ENCODE results near the gene ENTPD1. TPM values are rescaled to one million over a fixed set of nuclear protein-coding genes. Genes with fewer than 3 reads are reported as not detected.

The ENTPD1 gene
- total RNA-seq, 1 donor from 2014 or later = 41.6 TPM

DNA sequence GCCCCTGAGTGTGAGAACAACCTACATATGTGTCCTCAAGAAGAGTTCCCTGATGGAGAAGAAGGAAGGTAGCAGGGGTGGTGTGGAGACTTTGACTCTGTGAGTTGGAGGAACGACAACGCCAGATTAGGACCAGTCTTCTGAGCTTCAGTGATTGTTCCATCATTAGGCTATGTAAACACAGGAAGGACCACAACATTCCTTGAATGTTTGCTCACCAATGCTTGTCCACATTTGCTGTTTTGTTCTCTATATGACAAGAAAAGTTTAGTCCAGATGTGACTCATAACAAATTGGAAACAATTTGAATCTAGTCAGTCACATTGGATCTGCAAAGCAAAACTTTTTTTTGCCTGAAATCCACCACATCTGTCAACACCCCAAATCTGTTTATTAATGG lies 62.7 kb downstream of the ENTPD1 start:
- intact Hi-C loops (cut with DNase I) = loop anchor here (10.0 kb wide), 1 partner anchor 64 kb away; the partner anchor contains the start of gene ENTPD1
- DNase-seq (ENCODE audit: low spot score in 2 of 2) = no peak
- Histone ChIP-seq H3K4me3 (no peak overlapping the region), H3K9me3 (no peaks in the 10 kb centered on the region), H3K4me1 (peaks cover 0 to 3% of the 10 kb centered on the region in 2 donors), H3K27ac (no peak overlapping the region), H3K27me3 (no peaks in the 10 kb centered on the region), H3K36me3 (no peaks in the 10 kb centered on the region)
- TF ChIP-seq, protein P1, sequence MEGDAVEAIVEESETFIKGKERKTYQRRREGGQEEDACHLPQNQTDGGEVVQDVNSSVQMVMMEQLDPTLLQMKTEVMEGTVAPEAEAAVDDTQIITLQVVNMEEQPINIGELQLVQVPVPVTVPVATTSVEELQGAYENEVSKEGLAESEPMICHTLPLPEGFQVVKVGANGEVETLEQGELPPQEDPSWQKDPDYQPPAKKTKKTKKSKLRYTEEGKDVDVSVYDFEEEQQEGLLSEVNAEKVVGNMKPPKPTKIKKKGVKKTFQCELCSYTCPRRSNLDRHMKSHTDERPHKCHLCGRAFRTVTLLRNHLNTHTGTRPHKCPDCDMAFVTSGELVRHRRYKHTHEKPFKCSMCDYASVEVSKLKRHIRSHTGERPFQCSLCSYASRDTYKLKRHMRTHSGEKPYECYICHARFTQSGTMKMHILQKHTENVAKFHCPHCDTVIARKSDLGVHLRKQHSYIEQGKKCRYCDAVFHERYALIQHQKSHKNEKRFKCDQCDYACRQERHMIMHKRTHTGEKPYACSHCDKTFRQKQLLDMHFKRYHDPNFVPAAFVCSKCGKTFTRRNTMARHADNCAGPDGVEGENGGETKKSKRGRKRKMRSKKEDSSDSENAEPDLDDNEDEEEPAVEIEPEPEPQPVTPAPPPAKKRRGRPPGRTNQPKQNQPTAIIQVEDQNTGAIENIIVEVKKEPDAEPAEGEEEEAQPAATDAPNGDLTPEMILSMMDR (IDR thresholded peaks at IDR 0.05) = no peak

DNA sequence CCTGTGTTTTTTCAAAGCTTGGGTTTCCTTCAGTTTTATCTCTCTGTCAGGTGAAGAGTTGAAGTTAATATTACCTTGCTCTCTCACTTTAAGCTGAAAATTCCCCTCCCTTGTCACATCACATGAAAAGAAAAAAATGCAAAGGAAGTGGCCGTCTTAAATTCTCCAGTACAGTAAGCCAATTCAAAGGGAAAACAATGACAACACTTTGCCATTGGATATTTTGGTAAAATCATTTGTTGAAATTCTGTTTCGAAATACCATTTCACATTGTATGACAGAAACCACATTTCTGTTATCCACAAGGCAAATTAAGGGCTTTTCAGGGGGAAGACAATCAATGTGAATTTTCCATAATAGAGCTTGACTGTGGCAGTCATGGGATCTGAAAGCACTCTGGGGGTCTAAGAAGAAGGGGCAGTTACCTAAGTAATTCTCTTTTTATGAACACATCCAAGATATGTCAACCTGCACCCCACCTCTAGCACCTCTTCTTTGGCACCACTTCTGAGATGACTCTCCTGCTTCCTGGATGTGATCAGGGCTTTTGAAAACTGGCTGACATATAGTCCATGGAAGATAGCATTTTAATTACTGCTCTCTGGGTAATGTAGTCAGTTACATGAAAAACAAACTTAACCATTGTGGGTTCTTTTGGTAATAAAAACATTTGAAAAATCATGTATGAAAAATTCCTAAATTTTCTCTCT lies 63.8 kb downstream of the ENTPD1 start:
- H3K27me3 ChIP-seq = no peaks in the 10 kb centered on the region
- TF ChIP-seq, protein P1 (IDR thresholded peaks at IDR 0.05) = no peak
- no peaks in the 10 kb centered on the region for H3K9me3 ChIP-seq
- H3K4me1 ChIP-seq = no peaks in the 10 kb centered on the region
- H3K4me3 ChIP-seq = no peak overlapping the region
- intact Hi-C loops (cut with DNase I) = loop anchor here (10.0 kb wide), 1 partner anchor 65 kb away; the partner anchor contains the start of gene ENTPD1
- H3K27ac ChIP-seq = no peak overlapping the region
- H3K36me3 ChIP-seq = no peaks in the 10 kb centered on the region
- no peak for DNase-seq (ENCODE audit: low spot score in 2 of 2)

DNA sequence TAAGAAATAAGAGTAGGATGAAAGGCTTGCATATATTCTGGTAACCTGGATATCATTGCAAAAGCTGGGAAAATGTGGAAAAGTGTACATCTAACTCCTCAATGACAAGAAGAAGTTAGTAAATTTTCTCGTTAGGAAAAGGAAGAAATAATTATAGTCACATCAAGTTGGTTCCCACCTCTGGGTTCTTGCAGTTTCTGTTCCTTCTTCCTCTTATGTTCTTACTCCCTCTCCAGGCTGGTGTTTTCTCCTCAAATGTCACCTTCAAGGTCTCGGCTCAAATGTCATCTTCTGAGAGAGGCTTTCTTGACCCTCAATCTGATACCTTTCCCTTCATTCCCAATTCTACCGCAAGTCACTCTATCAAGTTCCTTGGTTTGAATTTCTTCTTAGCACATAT lies 64.4 kb downstream of the ENTPD1 start:
- intact Hi-C loops (cut with DNase I) = no loop called here
- TF ChIP-seq, protein P1 (IDR thresholded peaks at IDR 0.05) = no peak
- Histone ChIP-seq H3K9me3 (no peaks in the 10 kb centered on the region), H3K4me1 (no peaks in the 10 kb centered on the region), H3K36me3 (no peaks in the 10 kb centered on the region), H3K27ac (no peak overlapping the region), H3K27me3 (no peaks in the 10 kb centered on the region), H3K4me3 (no peak overlapping the region)
- no peak for DNase-seq (ENCODE audit: low spot score in 2 of 2)

DNA sequence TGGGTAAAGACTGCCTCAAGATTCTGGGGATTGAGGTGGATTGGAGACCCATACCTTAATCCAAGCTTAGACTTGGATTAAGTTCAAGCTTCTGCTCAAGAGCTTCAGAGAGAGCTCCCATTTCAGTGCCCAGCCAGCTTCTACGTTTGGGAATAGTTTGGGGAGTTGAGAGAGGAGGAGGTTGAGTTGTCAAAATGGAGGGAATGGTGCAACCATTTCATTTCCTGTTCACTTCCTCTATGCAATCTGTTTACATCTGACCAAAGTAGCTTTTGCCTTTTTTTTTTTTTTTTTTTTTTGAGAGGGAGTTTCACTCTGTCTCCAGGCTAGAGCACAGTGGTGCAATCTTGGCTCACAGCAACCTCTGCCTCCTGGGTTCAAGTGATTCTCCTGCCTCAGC lies 65.8 kb downstream of the ENTPD1 start:
- intact Hi-C loops (cut with DNase I) = no loop called here
- no peak overlapping the region for H3K4me3 ChIP-seq
- no peak overlapping the region for H3K27ac ChIP-seq
- TF ChIP-seq, protein P1 (IDR thresholded peaks at IDR 0.05) = no peak
- no peaks in the 10 kb centered on the region for H3K9me3 ChIP-seq
- H3K36me3 ChIP-seq = no peaks in the 10 kb centered on the region
- H3K27me3 ChIP-seq = no peaks in the 10 kb centered on the region
- DNase-seq (ENCODE audit: low spot score in 2 of 2) = no peak
- H3K4me1 ChIP-seq = no peaks in the 10 kb centered on the region

DNA sequence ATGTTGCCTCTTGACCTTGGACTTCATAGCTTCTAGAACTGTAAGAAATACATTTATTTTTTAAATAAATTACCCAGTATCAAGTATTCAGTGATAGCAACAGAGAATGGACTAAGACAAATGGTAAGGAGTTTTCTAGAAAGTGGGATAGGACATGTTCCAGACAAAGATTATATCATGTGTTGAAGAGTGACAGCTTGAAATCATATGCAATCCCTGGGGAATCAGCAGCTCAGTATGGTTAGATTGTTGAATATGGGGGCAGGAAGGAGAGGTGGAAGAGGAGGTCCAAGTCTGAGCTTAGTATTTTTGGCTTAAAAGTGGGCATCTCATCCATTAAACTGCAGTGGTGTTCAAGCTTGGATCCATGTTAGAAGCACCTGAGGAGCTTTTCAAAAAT lies 74.1 kb downstream of the ENTPD1 start:
- intact Hi-C loops (cut with DNase I) = no loop called here
- Histone ChIP-seq H3K27ac (no peak overlapping the region), H3K27me3 (no peaks in the 10 kb centered on the region), H3K9me3 (no peaks in the 10 kb centered on the region), H3K4me3 (no peak overlapping the region), H3K4me1 (peaks cover 0 to 4% of the 10 kb centered on the region in 2 donors), H3K36me3 (no peaks in the 10 kb centered on the region)
- no peak for DNase-seq (ENCODE audit: low spot score in 2 of 2)
- TF ChIP-seq, protein P1 (IDR thresholded peaks at IDR 0.05) = no peak
